Heart right ventricle (tissue), 16 donors: ENCODE measurements around the gene SPATA24. TPM values are rescaled to one million over a fixed set of nuclear protein-coding genes. Genes with fewer than 3 reads are reported as not detected.

Experiments used
- ATAC-seq, 8 donors: fragments of 200-7000 bp; cut with Tn5 transposase; one replicate each; pipeline ENCODE4 v1.9.1; 2020; ENCODE audit warnings: mild to moderate bottlenecking in 8 of 8, moderate library complexity in 8 of 8, moderate number of reproducible peaks in 1 of 8
- DNase-seq, 2 donors: peaks; one replicate each; pipeline ENCODE4 v3.0.0-alpha.2; 2020
- H3K27ac ChIP-seq, 10 donors: fragments of 200-600 bp; sonication (generic) in 2 of 10; one replicate each; pipeline versions ENCODE4 v1.5.0 to v1.8.0; 2020 to 2022; ENCODE audit warnings: mild to moderate bottlenecking in 3 of 10
- H3K27me3 ChIP-seq, 7 donors: fragments of 200-600 bp; one replicate each; pipeline ENCODE4 v1.8.0; 2021 to 2022; ENCODE audit warnings: mild to moderate bottlenecking in 2 of 7
- H3K36me3 ChIP-seq, 9 donors: fragments of 200-600 bp; sonication (generic) in 1 of 9; one replicate each; pipeline versions ENCODE4 v1.5.0 to v1.8.0; 2020 to 2022; ENCODE audit warnings: mild to moderate bottlenecking in 2 of 9
- H3K4me1 ChIP-seq, 9 donors: fragments of 200-600 bp; sonication (generic) in 1 of 9; one replicate each; pipeline versions ENCODE4 v1.5.0 to v1.8.0; 2020 to 2022; ENCODE audit warnings: mild to moderate bottlenecking in 4 of 9
- H3K4me3 ChIP-seq, 10 donors: fragments of 200-600 bp; sonication (generic) in 2 of 10; one replicate each; pipeline versions ENCODE4 v1.5.0 to v1.8.0; 2020 to 2022; ENCODE audit warnings: mild to moderate bottlenecking in 7 of 10, moderate library complexity in 2 of 10
- H3K9me3 ChIP-seq, 11 donors: fragments of 200-600 bp in 10 of 11; sonication (generic) in 2 of 11; one replicate each; pipeline versions ENCODE4 v1.5.0 to v1.8.0; 2013 to 2022; ENCODE audit warnings: mild to moderate bottlenecking in 2 of 11, control low read depth in 1 of 11, moderate library complexity in 1 of 11
- WGBS, 2 donors: extraction: QIAGEN DNeasy Blood & Tissue Kit; methylation state at CpG; one replicate each; pipeline ENCODE4 v1.1.7; 2013; ENCODE audit warnings: inconsistent platforms in 1 of 2; 5-methylcytosine and 5-hydroxymethylcytosine counted together
- intact Hi-C, 10 donors: fragments of 100-400 bp; cut with DNase I; formaldehyde crosslinking; loops; one replicate each; pipeline versions ENCODE4 v1.11.1 to v1.14.2; 2022
- polyA plus RNA-seq, 2 donors: library from polyadenylated mRNA; stranded (reverse); fragments of 200-250 nt; gene quantifications; one replicate each; pipeline ENCODE4 v1.2.3, GENCODE V29; 2013
- total RNA-seq, 10 donors: library from RNA; stranded (reverse); fragmentation: NEBNext Ultra II Directional in 3 of 10; extraction: Animal tissue kit (Norgen Biotek cat#: 25700) in 3 of 10; gene quantifications; one replicate each; pipeline versions ENCODE4 v1.2.1 to v1.2.4, GENCODE V29; 2021 to 2023
- TF ChIP-seq, protein P1 (sequence below), 9 donors: fragments of 200-600 bp; sonication (generic) in 2 of 9; IDR thresholded peaks; one replicate each; pipeline versions ENCODE4 v1.5.0 to v1.8.0; 2021 to 2022; ENCODE audit warnings: antibody characterized with exemption in 9 of 9, mild to moderate bottlenecking in 5 of 9, moderate library complexity in 1 of 9
- donor health status: Arrhythmogenic right ventricular cardiomyopathy.
- donor health status: ischemic (EF 13 %, LVEDD 7.1; RV severe dilation, severe dysfunction).
- donor health status: healthy with polysubstance abuse.
- donor health status: DM: no; HTN: yes; CAD: no.
- donor health status: DM: no; HTN: no; CAD: no.
- donor health status: ischemic (EF 25% LVEDD 6.9; RV normal size, moderate dysfunction).
- donor health status: ischemic (EF 25% LVEDD 5.7; RV mildly dilated, moderate dysfunction).
- donor health status: healthy.
- donor health status: DM: yes; HTN: yes; CAD: no.
- donor health status: Ischemic cardiomyopathy.
- donor health status: ischemic (EF 35%, LVEDD 5.7; RV mildly dilated, moderate dysfunction).
- donor health status: nonischemic (EF 11% LVEDD 7.7; RV severe dilation, severe dysfunction).
- donor health status: DM: yes; HTN: yes; CAD: no.
- donor health status: PGD.
- donor health status: ischemic (EF 29% LVEDD 5.4; RV normal size, mild dysfunction).
- donor health status: nonischemic (EF 23%, LVEDD 6.1; RV moderate dilation, normal function).

SPATA24 gene
- total and polyA plus RNA-seq, 12 donors, result 11.8 to 37.5 (median 16.5) TPM

DNA sequence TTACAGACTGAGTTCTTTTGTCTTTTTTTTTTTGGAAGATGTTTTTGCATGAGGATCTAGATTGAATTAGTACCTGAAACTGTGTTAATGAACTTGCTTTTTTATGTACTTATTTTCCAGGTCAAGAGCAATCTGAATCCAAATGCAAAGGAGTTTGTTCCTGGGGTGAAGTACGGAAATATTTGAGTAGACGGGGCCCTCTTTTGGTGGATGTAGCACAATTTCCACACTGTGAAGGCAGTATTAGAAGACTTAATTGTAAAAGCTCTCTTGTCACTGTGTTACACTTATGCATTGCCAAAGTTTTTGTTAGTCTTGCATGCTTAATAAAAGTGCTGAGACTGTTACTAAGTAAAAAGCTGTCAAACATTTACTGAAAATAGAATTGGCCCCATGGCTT is 35.3 kb downstream of the SPATA24 start:
- peaks cover 0 to 30% (median 14%) of the 10 kb centered on the region in 9 donors for H3K4me1 ChIP-seq
- TF ChIP-seq, protein P1, sequence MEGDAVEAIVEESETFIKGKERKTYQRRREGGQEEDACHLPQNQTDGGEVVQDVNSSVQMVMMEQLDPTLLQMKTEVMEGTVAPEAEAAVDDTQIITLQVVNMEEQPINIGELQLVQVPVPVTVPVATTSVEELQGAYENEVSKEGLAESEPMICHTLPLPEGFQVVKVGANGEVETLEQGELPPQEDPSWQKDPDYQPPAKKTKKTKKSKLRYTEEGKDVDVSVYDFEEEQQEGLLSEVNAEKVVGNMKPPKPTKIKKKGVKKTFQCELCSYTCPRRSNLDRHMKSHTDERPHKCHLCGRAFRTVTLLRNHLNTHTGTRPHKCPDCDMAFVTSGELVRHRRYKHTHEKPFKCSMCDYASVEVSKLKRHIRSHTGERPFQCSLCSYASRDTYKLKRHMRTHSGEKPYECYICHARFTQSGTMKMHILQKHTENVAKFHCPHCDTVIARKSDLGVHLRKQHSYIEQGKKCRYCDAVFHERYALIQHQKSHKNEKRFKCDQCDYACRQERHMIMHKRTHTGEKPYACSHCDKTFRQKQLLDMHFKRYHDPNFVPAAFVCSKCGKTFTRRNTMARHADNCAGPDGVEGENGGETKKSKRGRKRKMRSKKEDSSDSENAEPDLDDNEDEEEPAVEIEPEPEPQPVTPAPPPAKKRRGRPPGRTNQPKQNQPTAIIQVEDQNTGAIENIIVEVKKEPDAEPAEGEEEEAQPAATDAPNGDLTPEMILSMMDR (IDR thresholded peaks at IDR 0.05), result peak in 2 of 9 donors; percentile 10 to 24
- 42 to 47% methylated on average over 2 of the region's 2 CpGs for WGBS, 2 donors
- H3K27me3 ChIP-seq, result no peaks in the 10 kb centered on the region
- no peak overlapping the region for H3K4me3 ChIP-seq
- peaks cover 0 to 100% (median 41%) of the 10 kb centered on the region in 9 donors for H3K36me3 ChIP-seq
- no peaks in the 10 kb centered on the region for H3K9me3 ChIP-seq
- ATAC-seq, result peak in 2 of 8 donors; percentile 17 to 21
- DNase-seq, result no peak
- H3K27ac ChIP-seq, result peak overlapping the region in 1 of 10 donors; percentile 53
- intact Hi-C loops, result no loop called here

- DNase-seq (no peak), ATAC-seq (no peak)
- Histone ChIP-seq H3K9me3 (no peaks in the 10 kb centered on the region), H3K4me3 (no peak overlapping the region), H3K4me1 (peaks cover 0 to 18% (median 5%) of the 10 kb centered on the region in 9 donors), H3K36me3 (peaks cover 0 to 66% (median 45%) of the 10 kb centered on the region in 9 donors), H3K27ac (no peak overlapping the region), H3K27me3 (no peaks in the 10 kb centered on the region)
- intact Hi-C loops, result no loop called here
- 82 to 87% methylated on average over 2 of the region's 2 CpGs for WGBS, 2 donors
- TF ChIP-seq, protein P1 (IDR thresholded peaks at IDR 0.05), result no peak
These were observed 39.4 kb downstream of the SPATA24 start for GRCh38 chr5:139364466-139364865.

DNA sequence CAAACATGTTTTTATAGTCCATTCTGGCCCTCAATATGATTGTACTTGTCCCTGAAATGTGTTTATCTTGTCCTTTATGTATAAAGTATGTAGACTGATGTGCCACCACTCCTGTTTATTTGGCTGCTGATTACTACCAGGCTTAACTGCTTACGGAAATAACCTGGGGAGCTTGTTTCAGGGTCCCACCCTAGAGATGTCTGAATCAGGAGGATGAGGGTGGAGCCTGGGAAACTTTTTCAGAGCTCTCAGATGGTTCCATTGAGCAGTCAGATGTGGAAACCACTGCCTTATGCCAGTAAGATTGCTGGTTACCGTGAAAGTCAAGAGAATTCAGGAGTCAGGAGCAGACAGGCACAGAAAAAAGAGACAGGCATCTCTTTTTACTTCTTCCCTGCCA is 40.0 kb downstream of the SPATA24 start:
- Histone ChIP-seq H3K36me3 (peaks cover 0 to 62% (median 41%) of the 10 kb centered on the region in 9 donors), H3K27me3 (no peaks in the 10 kb centered on the region), H3K27ac (no peak overlapping the region), H3K9me3 (no peaks in the 10 kb centered on the region), H3K4me1 (peaks cover 0 to 13% (median 5%) of the 10 kb centered on the region in 9 donors), H3K4me3 (no peak overlapping the region)
- DNase-seq (no peak), ATAC-seq (no peak)
- intact Hi-C loops, result no loop called here
- 80 to 88% methylated on average over 2 of the region's 2 CpGs for WGBS, 2 donors
- TF ChIP-seq, protein P1 (IDR thresholded peaks at IDR 0.05), result no peak

DNA sequence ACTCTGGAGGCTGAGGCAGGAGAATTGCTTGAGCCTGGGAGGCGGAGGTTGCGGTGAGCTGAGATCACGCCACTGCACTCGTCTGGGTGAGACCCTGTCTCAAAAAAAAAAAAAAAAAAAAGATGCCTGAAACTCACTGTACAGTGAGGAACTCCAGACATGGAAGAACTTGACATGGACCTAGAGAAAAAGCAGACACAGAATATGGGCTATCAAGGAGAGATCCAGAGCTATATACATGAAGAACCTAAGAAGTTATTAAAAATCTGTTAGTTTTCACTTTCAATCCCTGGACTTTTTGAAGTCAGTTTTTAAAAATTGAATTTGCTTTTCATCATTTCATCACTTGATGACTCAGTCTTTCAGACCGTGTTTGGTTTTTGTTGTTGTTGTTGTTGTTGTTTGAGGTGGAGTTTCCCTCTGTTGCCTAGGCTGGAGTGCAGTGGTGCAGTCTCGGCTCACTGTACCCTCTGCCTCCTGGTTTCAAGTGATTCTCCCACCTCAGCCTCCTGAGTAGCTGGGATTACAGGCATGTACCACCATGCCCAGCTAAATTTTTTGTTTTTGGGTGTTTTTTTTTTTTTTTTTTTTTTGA is 42.0 kb downstream of the SPATA24 start:
- no peak for ATAC-seq
- H3K27me3 ChIP-seq, result no peaks in the 10 kb centered on the region
- no peaks in the 10 kb centered on the region for H3K9me3 ChIP-seq
- H3K4me1 ChIP-seq, result peaks cover 0 to 15% (median 5%) of the 10 kb centered on the region in 9 donors
- WGBS, 2 donors, result 81 to 82% methylated on average over 6 of the region's 6 CpGs
- H3K27ac ChIP-seq, result no peak overlapping the region
- no peak overlapping the region for H3K4me3 ChIP-seq
- intact Hi-C loops, result no loop called here
- H3K36me3 ChIP-seq, result peaks cover 0 to 55% (median 36%) of the 10 kb centered on the region in 9 donors
- TF ChIP-seq, protein P1 (IDR thresholded peaks at IDR 0.05), result no peak
- DNase-seq, result no peak
